ENCODE data around the gene MLH1.

DNA sequence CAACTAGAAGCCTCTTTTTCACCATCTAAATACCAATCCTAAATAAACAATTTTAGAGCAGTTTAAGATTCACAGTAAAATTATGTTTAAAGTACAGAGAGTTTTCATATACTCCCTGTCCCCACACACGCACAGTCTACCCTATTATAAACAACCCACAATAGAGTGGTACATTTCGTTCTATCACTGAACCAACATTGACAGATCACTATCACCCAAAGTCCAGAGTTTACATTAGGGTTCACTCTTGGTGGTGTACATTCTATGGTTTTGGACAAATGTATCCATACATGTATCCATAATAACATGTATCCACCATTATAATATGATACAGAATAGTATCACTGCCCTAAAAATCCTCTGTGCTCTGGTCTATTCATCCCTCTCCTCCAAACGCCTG, 89.0 kb downstream of the MLH1 start:
- TF ChIP-seq CTCF (IDR thresholded peaks at IDR 0.05) (no peak), POLR2AphosphoS5 (IDR thresholded peaks at IDR 0.05; ENCODE audit: insufficient read depth in 1 of 2, low read depth in 1 of 2) (no peak), POLR2A (IDR thresholded peaks at IDR 0.05) (no peak)
